Measurements from ENCODE around the gene GCFC2.

GCFC2 gene

DNA sequence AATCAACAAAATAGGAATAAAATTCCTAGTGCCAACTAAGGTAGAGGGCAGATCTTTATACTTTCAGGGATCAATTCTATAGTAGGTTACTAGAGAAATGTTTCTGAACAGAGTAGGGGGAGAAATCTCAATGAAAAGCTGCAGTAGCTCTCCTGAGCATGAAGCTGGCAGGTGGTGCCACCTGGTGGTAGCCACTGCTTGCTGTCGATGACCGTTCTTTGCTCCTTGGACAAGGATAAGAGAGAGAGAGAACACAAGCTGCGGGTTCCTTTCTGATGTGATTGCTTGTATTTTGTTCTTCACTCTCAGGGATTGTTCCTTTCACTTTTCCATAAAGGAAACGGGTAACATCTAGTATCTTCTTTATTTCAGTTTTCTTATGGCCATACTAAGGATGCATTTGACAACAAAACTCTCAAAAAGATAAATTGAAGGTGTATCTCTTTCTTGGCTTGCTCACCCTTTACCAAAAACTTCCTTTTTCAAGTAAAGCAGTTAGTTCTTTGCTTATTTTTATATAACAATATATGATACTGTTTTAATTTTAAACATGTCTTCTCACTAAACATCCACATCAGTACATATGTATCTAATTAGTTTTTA lies 82.7 kb downstream of the GCFC2 start:
- DNase-seq (ENCODE audit: low read depth in 2 of 2), result no peak

DNA sequence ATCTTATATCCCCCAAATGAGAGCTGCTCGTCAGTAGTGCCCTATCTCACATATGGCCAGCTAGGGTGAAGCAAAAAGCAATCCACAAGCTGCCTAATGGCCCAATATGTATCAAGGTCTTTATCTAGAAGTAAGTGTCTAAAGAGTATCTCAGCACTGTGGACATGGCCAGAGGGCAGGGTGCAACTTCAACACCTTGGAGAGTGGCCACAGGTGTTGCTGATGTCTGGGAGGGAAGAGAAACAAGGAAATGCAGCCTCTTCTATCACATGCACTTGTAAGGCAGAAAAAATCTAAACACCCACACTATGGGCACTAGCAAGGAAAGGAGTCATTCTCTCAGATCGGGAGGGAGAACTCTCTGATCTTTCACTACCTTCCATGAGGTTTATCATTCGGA lies 87.8 kb downstream of the GCFC2 start:
- no peak for DNase-seq (ENCODE audit: low read depth in 2 of 2)

DNA sequence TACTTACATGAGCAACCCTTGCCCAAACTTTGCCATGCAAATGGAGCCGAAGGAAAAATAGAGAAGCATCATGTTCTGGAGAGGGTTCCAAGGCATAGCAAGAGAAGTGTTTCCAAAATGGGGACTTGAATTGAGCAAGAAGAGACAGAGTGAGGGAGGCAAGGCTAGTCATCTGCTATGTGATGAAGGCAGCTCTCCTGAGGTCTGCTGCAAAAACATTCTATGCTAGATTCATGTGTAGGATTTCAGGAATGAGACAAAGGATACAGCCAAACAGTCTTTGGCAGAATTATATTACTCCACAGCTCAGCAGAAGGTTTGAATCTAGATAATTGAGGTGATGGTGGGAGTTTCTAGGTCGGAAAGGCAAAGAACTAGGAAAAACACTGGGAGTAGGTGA lies 88.2 kb downstream of the GCFC2 start:
- DNase-seq (ENCODE audit: low read depth in 2 of 2), result no peak

DNA sequence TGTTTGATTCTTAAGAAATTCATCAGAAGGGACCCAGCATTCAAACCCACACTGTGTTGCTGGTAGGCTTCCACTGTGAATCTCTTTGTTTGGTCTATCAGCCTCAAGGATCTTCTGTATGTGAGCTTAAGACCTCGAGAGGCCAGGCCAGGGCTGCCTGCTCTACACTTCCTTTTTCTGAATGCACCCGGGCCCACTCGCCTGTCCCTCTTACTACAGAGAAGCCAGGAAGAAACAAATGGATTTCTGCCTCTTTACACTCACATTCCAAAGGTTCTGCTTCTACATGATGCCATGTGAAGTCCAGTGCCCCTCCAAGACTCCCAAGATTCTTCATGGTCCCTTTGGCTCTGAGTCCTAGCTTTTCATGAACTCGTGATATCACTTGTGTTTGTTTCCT lies 89.5 kb downstream of the GCFC2 start:
- DNase-seq (ENCODE audit: low read depth in 2 of 2), result no peak

DNA sequence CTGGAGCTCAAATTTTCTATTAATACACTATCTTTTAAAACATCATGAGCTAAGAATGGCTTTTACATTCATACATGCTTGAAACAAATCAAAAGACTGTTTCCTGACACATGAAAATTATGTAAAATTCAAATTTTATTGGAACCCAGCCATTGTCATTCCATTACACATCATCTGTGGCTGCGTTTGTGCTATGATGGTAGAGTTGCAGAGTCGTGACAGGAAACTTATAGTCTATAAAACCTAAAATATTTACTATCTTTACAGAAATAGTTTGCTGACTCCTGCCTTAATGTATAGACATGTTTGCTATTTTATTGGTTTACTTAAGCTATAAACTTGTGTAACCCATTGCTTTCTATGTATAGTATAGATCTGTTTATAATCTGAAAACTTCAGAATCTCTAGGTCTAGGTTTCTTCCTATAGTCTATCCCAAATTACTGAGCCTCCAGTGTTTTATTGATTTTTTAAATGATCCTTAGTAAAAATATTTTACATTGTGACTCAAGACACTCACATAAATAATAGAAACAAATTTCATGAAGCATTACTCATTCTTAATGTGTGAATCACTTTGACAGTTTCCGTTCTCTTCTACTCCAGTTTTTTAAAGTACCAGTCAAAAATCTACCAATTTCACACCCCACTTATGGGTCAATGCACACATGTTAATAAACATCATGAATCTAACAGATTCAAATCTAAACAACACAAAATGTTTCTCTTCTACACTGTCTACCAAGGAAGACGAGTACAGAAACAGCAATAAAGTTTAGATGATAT lies 90.6 kb downstream of the GCFC2 start:
- no peak for DNase-seq (ENCODE audit: low read depth in 2 of 2)

GRCh38 chr2:75616933-75617332 lies 93.8 kb downstream of the GCFC2 start:
- DNase-seq (ENCODE audit: low read depth in 2 of 2), result no peak

GRCh38 chr2:75616406-75616805 lies 94.3 kb downstream of the GCFC2 start:
- no peak for DNase-seq (ENCODE audit: low read depth in 2 of 2)

DNA sequence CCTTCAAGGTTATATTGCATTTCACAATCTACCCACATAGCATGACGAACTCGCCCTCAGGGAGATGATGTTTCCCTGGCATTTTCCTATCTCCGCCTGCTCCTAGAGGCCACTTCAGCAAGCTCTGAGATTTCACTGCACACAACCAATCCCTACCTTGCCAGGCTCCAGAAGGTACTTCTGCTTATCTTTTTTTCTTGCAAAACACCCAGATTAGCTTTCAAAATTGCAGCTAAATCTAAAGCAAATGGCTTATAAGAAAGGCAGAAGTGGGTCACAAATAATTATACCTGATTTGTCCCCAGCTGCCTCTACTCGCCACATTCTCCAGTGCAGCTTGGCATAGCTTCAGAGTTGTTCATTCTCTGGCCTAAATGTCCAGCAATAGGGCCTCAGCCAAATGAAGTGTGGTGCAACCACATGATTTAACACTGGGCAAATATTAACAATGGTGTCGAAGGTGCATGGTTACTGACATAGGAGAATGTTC lies 96.5 kb downstream of the GCFC2 start:
- no peak for DNase-seq (ENCODE audit: low read depth in 2 of 2)

GRCh38 chr2:75612862-75613243 lies 97.9 kb downstream of the GCFC2 start:
- no peak for DNase-seq (ENCODE audit: low read depth in 2 of 2)

Measured in fibroblast of skin of left quadriceps (primary cell).